ENCODE data around the gene CHL1.

Gene CHL1

GRCh38 chr3:288417-288816 is 91.9 kb downstream of the CHL1 start:
- no peak for DNase-seq

- no peak for DNase-seq
Observed at GRCh38 chr3:291028-291427, 94.5 kb downstream of the CHL1 start.

- no peak for DNase-seq
Observed at GRCh38 chr3:291646-292436, 95.3 kb downstream of the CHL1 start.

GRCh38 chr3:294096-294495 is 97.5 kb downstream of the CHL1 start:
- no peak for DNase-seq

GRCh38 chr3:294581-294980 is 98.0 kb downstream of the CHL1 start:
- DNase-seq, result no peak

- DNase-seq, result no peak
Observed at GRCh38 chr3:295166-295565, 98.6 kb downstream of the CHL1 start.

GRCh38 chr3:297585-297984 is 101.0 kb downstream of the CHL1 start:
- DNase-seq, result no peak

GRCh38 chr3:299590-300301 is 103.2 kb downstream of the CHL1 start:
- no peak for DNase-seq

GRCh38 chr3:307182-307581 is 110.6 kb downstream of the CHL1 start:
- DNase-seq, result no peak

GRCh38 chr3:308597-309321 is 112.2 kb downstream of the CHL1 start:
- no peak for DNase-seq

- no peak for DNase-seq
Observed at GRCh38 chr3:312160-312733, 115.7 kb downstream of the CHL1 start.

GRCh38 chr3:312911-313310 is 116.3 kb downstream of the CHL1 start:
- no peak for DNase-seq

GRCh38 chr3:317012-317411 is 120.4 kb downstream of the CHL1 start:
- DNase-seq, result no peak

- no peak for DNase-seq
Observed at GRCh38 chr3:318903-319302, 122.3 kb downstream of the CHL1 start.

- no peak for DNase-seq
Observed at GRCh38 chr3:324423-324822, 127.9 kb downstream of the CHL1 start.

GRCh38 chr3:325495-325894 is 128.9 kb downstream of the CHL1 start:
- DNase-seq, result no peak

- DNase-seq, result no peak
Observed at GRCh38 chr3:330494-331115, 134.0 kb downstream of the CHL1 start.

- DNase-seq, result no peak
Observed at GRCh38 chr3:331881-332280, 135.3 kb downstream of the CHL1 start.

- DNase-seq, result no peak
Observed at GRCh38 chr3:332701-333100, 136.1 kb downstream of the CHL1 start.

GRCh38 chr3:335240-335639 is 138.7 kb downstream of the CHL1 start:
- no peak for DNase-seq

- DNase-seq, result no peak
Observed at GRCh38 chr3:339351-339750, 142.8 kb downstream of the CHL1 start.

GRCh38 chr3:341998-342397 is 145.4 kb downstream of the CHL1 start:
- DNase-seq, result no peak

- DNase-seq, result no peak
Observed at GRCh38 chr3:346186-346585, 149.6 kb downstream of the CHL1 start.
